ENCODE measurements around the gene SPG7.

- TF ChIP-seq, protein P1, sequence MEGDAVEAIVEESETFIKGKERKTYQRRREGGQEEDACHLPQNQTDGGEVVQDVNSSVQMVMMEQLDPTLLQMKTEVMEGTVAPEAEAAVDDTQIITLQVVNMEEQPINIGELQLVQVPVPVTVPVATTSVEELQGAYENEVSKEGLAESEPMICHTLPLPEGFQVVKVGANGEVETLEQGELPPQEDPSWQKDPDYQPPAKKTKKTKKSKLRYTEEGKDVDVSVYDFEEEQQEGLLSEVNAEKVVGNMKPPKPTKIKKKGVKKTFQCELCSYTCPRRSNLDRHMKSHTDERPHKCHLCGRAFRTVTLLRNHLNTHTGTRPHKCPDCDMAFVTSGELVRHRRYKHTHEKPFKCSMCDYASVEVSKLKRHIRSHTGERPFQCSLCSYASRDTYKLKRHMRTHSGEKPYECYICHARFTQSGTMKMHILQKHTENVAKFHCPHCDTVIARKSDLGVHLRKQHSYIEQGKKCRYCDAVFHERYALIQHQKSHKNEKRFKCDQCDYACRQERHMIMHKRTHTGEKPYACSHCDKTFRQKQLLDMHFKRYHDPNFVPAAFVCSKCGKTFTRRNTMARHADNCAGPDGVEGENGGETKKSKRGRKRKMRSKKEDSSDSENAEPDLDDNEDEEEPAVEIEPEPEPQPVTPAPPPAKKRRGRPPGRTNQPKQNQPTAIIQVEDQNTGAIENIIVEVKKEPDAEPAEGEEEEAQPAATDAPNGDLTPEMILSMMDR (IDR thresholded peaks at IDR 0.05): no peak
- TF ChIP-seq POLR2A (IDR thresholded peaks at IDR 0.05): no peak
Observed at GRCh38 chr16:89575247-89576152, 67.3 kb downstream of the SPG7 start, which contains the start of gene CPNE7.

Data from right lobe of liver (tissue), 4 donors.